Aorta (tissue), 5 donors: ENCODE results near the gene BRWD1. TPM values are rescaled to one million over a fixed set of nuclear protein-coding genes. Genes with fewer than 3 reads are reported as not detected.

Source experiments
- ATAC-seq: fragments of 200-7000 bp; cut with Tn5 transposase; one replicate; pipeline ENCODE4 v1.9.1; 2022; ENCODE audit warnings: moderate library complexity; ENCODE audit not compliant: low FRiP score
- DNase-seq, 2 donors: peaks; one replicate each; pipeline ENCODE4 v3.0.0-alpha.2; 2020
- H3K27ac ChIP-seq, 2 donors: one replicate each; pipeline ENCODE4 v1.5.1; 2013; ENCODE audit warnings: low read length in 2 of 2, mild to moderate bottlenecking in 2 of 2, moderate library complexity in 2 of 2, control low read depth in 1 of 2, inconsistent platforms in 1 of 2, low read depth in 1 of 2
- H3K27me3 ChIP-seq, 2 donors: one replicate each; pipeline ENCODE4 v1.6.1; 2013; ENCODE audit warnings: control low read depth in 1 of 2, low read length in 1 of 2, mild to moderate bottlenecking in 1 of 2, moderate library complexity in 1 of 2; ENCODE audit not compliant: insufficient read depth in 2 of 2, control insufficient read depth in 1 of 2
- H3K36me3 ChIP-seq, 2 donors: one replicate each; pipeline ENCODE4 v1.6.1; 2013; ENCODE audit warnings: control low read depth in 1 of 2, low read length in 1 of 2, mild to moderate bottlenecking in 1 of 2; ENCODE audit not compliant: insufficient read depth in 2 of 2, control insufficient read depth in 1 of 2
- H3K4me1 ChIP-seq, 2 donors: one replicate each; pipeline ENCODE4 v1.6.1; 2013; ENCODE audit warnings: low read length in 2 of 2, control low read depth in 1 of 2, mild to moderate bottlenecking in 1 of 2, moderate library complexity in 1 of 2; ENCODE audit not compliant: insufficient read depth in 2 of 2, control insufficient read depth in 1 of 2
- H3K4me3 ChIP-seq, 2 donors: one replicate each; pipeline ENCODE4 v1.5.1; 2013; ENCODE audit warnings: low read length in 2 of 2, control low read depth in 1 of 2, mild to moderate bottlenecking in 1 of 2
- H3K9me3 ChIP-seq: one replicate; pipeline ENCODE4 v1.6.1; 2013; ENCODE audit warnings: mild to moderate bottlenecking, low read length; ENCODE audit not compliant: control insufficient read depth
- WGBS, 2 donors: extraction: QIAGEN DNeasy Blood & Tissue Kit; methylation state at CpG; one replicate each; pipeline ENCODE4 v1.1.7; 2013; 5-methylcytosine and 5-hydroxymethylcytosine counted together
- intact Hi-C, 2 donors: fragments of 100-400 bp; cut with DNase I; formaldehyde crosslinking; loops; one replicate each; pipeline versions ENCODE4 v1.14.2 to v1.15.0; 2022
- polyA plus RNA-seq, 2 donors: library from polyadenylated mRNA; stranded (reverse); fragments of 200-250 nt; gene quantifications; one replicate each; pipeline ENCODE4 v1.2.3, GENCODE V29; 2013
- total RNA-seq, 2 donors: library from RNA; stranded (reverse); fragmentation: NEBNext Ultra II Directional; extraction: Animal tissue kit (Norgen Biotek cat#: 25700); gene quantifications; one replicate each; pipeline ENCODE4 v1.2.1, GENCODE V29; 2021
- donor health status: healthy with polysubstance abuse.
- donor health status: Bipolar disorder and iron deficiency.
- donor health status: DM: no; HTN: no; CAD: no.
- donor health status: DM: no; HTN: no; CAD: no.
- donor health status: DM: yes; HTN: yes; CAD: no.

Gene BRWD1
- total and polyA plus RNA-seq, 4 donors = 10.0 to 68.5 (median 28.4) TPM

DNA sequence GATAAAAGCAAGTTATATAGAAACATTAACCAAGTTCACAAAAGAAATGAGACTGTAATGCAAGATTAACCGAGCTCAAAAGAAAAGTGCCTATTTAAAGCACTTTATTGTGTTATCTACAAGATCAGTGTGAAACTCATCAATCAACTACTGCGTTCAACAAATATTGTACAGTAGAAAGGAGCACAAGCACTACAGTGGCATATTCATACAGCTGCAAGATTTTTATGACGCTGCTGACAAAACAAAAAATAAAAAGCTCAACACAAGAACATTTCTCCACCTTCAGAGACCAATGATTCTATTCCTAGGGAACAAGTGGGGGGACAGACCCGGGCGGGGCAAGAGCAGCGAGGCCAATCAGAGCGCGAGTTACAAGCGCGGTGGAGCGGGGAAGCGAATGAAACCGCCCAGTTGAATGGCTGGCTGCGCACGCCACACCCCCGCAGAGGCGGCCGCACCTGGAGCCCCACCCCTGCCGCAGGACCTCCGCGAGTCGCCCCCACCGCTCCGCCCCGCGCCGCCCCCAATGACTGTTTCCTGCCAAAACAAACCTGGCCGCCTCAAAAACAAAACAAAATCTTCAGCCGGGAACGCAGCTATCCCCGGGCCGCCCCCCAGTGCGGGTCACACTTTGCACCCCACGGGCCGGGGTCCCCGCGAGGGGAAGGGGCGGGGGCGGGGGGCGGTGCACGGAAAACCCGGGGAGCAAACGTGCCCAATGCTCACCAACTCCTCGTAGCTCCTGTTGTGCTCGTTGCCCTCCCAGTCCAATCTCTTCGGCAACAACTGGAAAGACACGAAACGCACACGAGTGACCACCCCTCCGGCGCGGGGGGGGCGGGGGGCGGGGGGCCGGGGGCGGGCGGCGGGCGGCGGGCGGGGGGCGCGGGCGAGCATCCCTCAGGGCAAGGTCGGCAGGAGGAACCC lies 1.1 kb downstream of the BRWD1 start:
- peak overlapping the region in 1 of 2 donors; percentile 30 for H3K27ac ChIP-seq
- no peaks in the 10 kb centered on the region for H3K9me3 ChIP-seq
- intact Hi-C loops = loop anchor here (2.0 to 5.0 kb wide), 3 partner anchors 36 to 76 kb away; partner anchors contain the start of gene HMGN1 (in 1 of the 2)
- ATAC-seq = peak; percentile 93
- peaks cover 0 to 2% of the 10 kb centered on the region in 2 donors for H3K36me3 ChIP-seq
- H3K27me3 ChIP-seq = no peaks in the 10 kb centered on the region
- DNase-seq = peak; percentile 95 to 97
- H3K4me1 ChIP-seq = no peaks in the 10 kb centered on the region
- H3K4me3 ChIP-seq = peak overlapping the region; percentile 94 to 98
- WGBS, 2 donors = 1% methylated on average over 40 to 64 of the region's 65 CpGs

DNA sequence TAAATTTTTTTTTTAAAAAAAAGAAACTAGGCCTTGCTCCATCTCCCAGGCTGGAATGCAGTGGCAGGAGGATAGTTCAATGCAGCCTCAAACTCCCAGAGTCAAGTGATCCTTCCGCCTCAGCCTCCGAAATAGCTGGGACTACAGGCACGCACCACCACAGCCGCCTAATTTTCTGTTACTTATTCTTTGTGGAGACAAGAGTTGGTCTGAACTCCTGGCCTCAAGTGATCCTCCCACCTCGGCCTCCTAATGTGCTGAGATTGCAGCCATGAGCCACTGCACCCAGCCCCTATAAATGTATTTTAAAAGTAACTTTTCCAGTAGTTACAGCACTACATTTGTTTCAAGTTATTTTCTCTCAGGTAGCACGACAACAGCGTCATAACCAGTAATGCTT lies 2.3 kb downstream of the BRWD1 start:
- ATAC-seq (no peak), DNase-seq (no peak)
- Histone ChIP-seq H3K27me3 (no peaks in the 10 kb centered on the region), H3K4me3 (no peak overlapping the region), H3K9me3 (no peaks in the 10 kb centered on the region), H3K36me3 (peaks cover 0 to 2% of the 10 kb centered on the region in 2 donors), H3K27ac (no peak overlapping the region), H3K4me1 (no peaks in the 10 kb centered on the region)
- WGBS, 2 donors = 91 to 92% methylated on average over 7 of the region's 7 CpGs
- intact Hi-C loops = loop anchor here in 1 of 2 donors (5.0 kb wide), 1 partner anchor 76 kb away; no protein-coding TSS in a partner anchor

GRCh38 chr21:39307466-39307865 lies 6.0 kb downstream of the BRWD1 start:
- Histone ChIP-seq H3K4me1 (no peaks in the 10 kb centered on the region), H3K27me3 (no peaks in the 10 kb centered on the region), H3K9me3 (no peaks in the 10 kb centered on the region), H3K4me3 (no peak overlapping the region), H3K36me3 (peaks cover 0 to 2% of the 10 kb centered on the region in 2 donors), H3K27ac (no peak overlapping the region)
- WGBS, 2 donors = 84 to 97% methylated on average over 1 of the region's 1 CpG
- intact Hi-C loops = no loop called here
- no peak for ATAC-seq
- no peak for DNase-seq

DNA sequence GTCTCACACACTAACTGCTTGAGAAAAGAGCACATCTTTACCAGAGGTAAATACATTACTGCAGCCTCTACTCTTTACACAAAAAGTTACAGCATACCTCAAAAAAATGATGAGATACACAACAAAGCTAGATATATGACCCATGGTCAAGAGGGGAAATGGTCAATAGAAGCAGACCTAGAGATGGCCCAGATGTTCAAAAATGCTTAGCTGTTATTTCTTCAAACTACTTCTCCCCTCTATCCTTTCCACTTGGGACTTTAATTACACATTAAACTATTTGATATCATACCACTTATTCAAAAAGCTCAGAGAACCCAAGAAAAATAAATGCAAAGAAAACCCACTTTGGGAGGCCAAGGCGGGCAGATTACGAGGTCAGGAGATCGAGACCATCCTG lies 12.8 kb downstream of the BRWD1 start:
- no peak overlapping the region for H3K27ac ChIP-seq
- no peak for DNase-seq
- H3K4me1 ChIP-seq = no peaks in the 10 kb centered on the region
- WGBS, 2 donors = 97 to 98% methylated on average over 3 of the region's 3 CpGs
- ATAC-seq = no peak
- H3K36me3 ChIP-seq = peaks cover 0 to 3% of the 10 kb centered on the region in 2 donors
- intact Hi-C loops = no loop called here
- H3K9me3 ChIP-seq = no peaks in the 10 kb centered on the region
- no peak overlapping the region for H3K4me3 ChIP-seq
- H3K27me3 ChIP-seq = no peaks in the 10 kb centered on the region

- Histone ChIP-seq H3K4me1 (no peaks in the 10 kb centered on the region), H3K9me3 (no peaks in the 10 kb centered on the region), H3K4me3 (no peak overlapping the region), H3K36me3 (peaks cover 0 to 8% of the 10 kb centered on the region in 2 donors), H3K27me3 (no peaks in the 10 kb centered on the region), H3K27ac (no peak overlapping the region)
- WGBS, 2 donors = 81 to 82% methylated on average over 2 of the region's 2 CpGs
- ATAC-seq (no peak), DNase-seq (no peak)
- intact Hi-C loops = no loop called here
These were observed 16.5 kb downstream of the BRWD1 start for GRCh38 chr21:39296891-39297290.

DNA sequence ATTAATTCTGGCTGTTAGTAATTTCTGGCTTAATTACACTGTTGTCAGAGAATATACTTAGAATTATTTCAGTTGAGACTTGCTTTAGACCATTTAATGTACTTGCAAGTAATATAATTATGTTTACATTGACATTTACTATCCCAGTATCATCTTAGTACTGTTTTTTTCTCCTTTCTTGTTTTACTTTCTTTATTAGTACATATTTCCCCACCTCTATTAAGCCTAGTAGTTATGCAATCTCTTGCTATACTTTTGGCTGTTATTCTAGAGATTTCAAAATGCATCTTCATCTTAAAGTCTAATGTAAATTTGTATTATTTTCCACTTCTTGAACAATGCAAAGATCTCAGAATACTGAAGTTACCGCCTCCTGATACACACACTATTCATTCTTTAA lies 24.4 kb downstream of the BRWD1 start:
- H3K4me1 ChIP-seq = no peaks in the 10 kb centered on the region
- no peak overlapping the region for H3K27ac ChIP-seq
- no peaks in the 10 kb centered on the region for H3K9me3 ChIP-seq
- ATAC-seq = no peak
- H3K27me3 ChIP-seq = no peaks in the 10 kb centered on the region
- peaks cover 0 to 5% of the 10 kb centered on the region in 2 donors for H3K36me3 ChIP-seq
- intact Hi-C loops = no loop called here
- no peak for DNase-seq
- H3K4me3 ChIP-seq = no peak overlapping the region
- 98 to 100% methylated on average over 1 of the region's 1 CpG for WGBS, 2 donors

GRCh38 chr21:39282911-39283310 lies 30.5 kb downstream of the BRWD1 start:
- Histone ChIP-seq H3K27me3 (no peaks in the 10 kb centered on the region), H3K4me1 (no peaks in the 10 kb centered on the region), H3K36me3 (no peaks in the 10 kb centered on the region), H3K27ac (no peak overlapping the region), H3K4me3 (no peak overlapping the region), H3K9me3 (no peaks in the 10 kb centered on the region)
- intact Hi-C loops = no loop called here
- no peak for ATAC-seq
- WGBS, 2 donors = 86 to 95% methylated on average over 6 of the region's 6 CpGs
- no peak for DNase-seq

GRCh38 chr21:39281853-39282252 lies 31.6 kb downstream of the BRWD1 start:
- Histone ChIP-seq H3K36me3 (peaks cover 0 to 3% of the 10 kb centered on the region in 2 donors), H3K27me3 (no peaks in the 10 kb centered on the region), H3K27ac (no peak overlapping the region)

DNA sequence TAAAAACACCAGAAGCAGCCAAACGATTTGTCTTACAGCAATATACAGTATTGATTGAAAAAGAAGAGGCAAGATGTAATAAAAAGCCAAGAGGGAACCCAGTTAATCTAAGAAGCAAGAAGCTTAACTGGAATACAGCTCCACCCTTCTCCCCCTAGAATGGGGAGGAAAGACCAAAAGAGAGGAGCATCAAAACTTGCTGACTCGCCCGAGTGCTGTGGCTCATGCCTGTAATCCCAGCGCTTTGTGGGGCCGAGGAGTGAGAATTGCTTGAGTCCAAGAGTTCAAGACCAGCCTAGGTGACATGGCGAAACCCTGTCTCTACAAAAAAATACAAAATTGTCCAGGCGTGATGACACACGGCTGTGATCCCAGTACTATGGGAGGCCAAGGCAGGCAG lies 32.2 kb downstream of the BRWD1 start:
- Histone ChIP-seq H3K27ac (no peak overlapping the region), H3K4me3 (no peak overlapping the region), H3K36me3 (peaks cover 0 to 3% of the 10 kb centered on the region in 2 donors), H3K27me3 (no peaks in the 10 kb centered on the region), H3K9me3 (no peaks in the 10 kb centered on the region), H3K4me1 (no peaks in the 10 kb centered on the region)
- WGBS, 2 donors = 93 to 94% methylated on average over 8 of the region's 8 CpGs
- no peak for DNase-seq
- no peak for ATAC-seq
- intact Hi-C loops = no loop called here

More at GRCh38 chr21:39281853-39282252, 31.6 kb downstream of the BRWD1 start:
- WGBS, 2 donors = 94% methylated on average over 6 of the region's 6 CpGs
- no peaks in the 10 kb centered on the region for H3K9me3 ChIP-seq
- DNase-seq (no peak), ATAC-seq (no peak)
- no peak overlapping the region for H3K4me3 ChIP-seq
- H3K4me1 ChIP-seq = no peaks in the 10 kb centered on the region
- intact Hi-C loops = no loop called here
